AG09319 (cell line): ENCODE data around the gene RNF111.
"Not testable (repeated sequence)": the region's sequence is repeated elsewhere in the genome, so short reads cannot be mapped to it uniquely, and the experiment has no call there.

Experiments
- DNase-seq: peaks from one replicate; pipeline ENCODE4 v3.0.0-alpha.2; 2010; ENCODE audit warnings: low read depth; ENCODE audit errors: extremely low read depth
- CTCF ChIP-seq: IDR thresholded peaks from 2 replicates; pipeline ENCODE4 v1.5.1; 2011; ENCODE audit warnings: low read depth, mild to moderate bottlenecking, inconsistent platforms, low read length, moderate library complexity

RNF111 gene

GRCh38 chr15:59137566-59137965 is 150.1 kb downstream of the RNF111 start:
- DNase-seq: no peak
- TF ChIP-seq CTCF: no peak

- TF ChIP-seq CTCF: peak; percentile 47
- no peak for DNase-seq
Observed at GRCh38 chr15:59138243-59138642, 150.8 kb downstream of the RNF111 start.

GRCh38 chr15:59140422-59141226 is 153.2 kb downstream of the RNF111 start:
- DNase-seq: no peak
- no peak for TF ChIP-seq CTCF

GRCh38 chr15:59143281-59143680 is 155.8 kb downstream of the RNF111 start:
- no peak for DNase-seq
- no peak for TF ChIP-seq CTCF

GRCh38 chr15:59144594-59144993 is 157.1 kb downstream of the RNF111 start:
- DNase-seq: not testable (repeated sequence)
- TF ChIP-seq CTCF: peak; percentile 42
